ENCODE results near the gene FAM117B. TPM values are rescaled to one million over a fixed set of nuclear protein-coding genes. Genes with fewer than 3 reads are reported as not detected.

FAM117B gene
- total RNA-seq, 2 experiments from 2014 or later, result 46.8 to 50.4 TPM

DNA sequence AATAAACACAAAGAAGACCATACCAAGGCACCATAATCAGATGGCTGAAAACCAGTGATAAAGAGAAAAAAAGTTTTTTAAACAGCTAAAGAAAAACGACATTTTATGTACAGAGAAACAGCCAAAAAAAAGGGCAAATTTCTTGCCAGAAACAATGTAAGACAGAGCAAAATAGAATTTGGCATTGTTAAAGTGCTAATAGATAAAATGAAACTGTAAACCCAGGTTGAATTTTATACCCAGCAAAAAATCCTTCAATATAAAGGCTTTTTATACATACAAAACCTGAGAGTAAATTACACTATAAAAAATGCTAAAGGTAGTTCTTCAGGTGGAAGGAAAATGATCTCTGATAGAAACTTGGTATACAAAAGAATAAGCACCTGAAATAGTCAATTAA is 45.7 kb downstream of the FAM117B start:
- CTCF ChIA-PET, result no interaction called here

DNA sequence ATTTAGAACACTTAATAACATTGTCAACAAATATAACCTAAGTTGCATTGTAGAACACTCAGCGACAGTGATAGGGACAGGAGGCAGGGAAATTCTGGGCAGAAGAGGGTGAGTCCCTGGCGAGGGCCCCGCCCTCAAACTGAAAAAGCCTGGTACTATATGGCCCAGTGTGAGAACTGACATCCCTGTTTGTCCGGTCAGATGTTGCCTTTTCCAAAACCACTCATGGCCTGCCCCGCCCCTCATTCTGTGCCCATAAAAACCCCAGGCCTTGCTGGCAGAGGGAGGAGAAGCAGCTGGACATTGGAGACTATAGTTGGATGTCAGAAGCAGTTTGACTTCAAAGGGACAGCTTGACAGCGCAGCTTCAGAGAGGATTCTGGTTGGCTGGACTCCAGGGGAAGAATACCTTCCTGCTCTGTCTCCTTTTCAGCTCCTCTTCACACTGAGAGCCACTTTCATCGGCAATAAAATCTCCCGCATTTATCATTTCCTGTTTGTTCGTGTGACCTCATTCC is 47.0 kb downstream of the FAM117B start:
- ChIA-PET POLR2A (interaction anchor here (1.2 kb wide), 1 partner anchor 47 kb away, joined by 4 read pairs; the partner anchor contains the start of gene FAM117B), CTCF (no interaction called here)
- ATAC-seq (ENCODE audit: poor library complexity) (no peak), DNase-seq (no peak)
- H3K27me3 Mint-ChIP-seq, result no peaks in the 10 kb centered on the region
- peaks cover 16% of the 10 kb centered on the region for H3K9me3 Mint-ChIP-seq
- TF ChIP-seq CTCF (IDR thresholded peaks at IDR 0.05), result no peak
- no peak overlapping the region for H3K4me3 Mint-ChIP-seq
- no peaks in the 10 kb centered on the region for H3K27me3 ChIP-seq (ENCODE audit: control insufficient read depth in 1 of 2, insufficient read depth in 2 of 2, low read length in 2 of 2)
- peaks cover 12 to 13% of the 10 kb centered on the region in 2 experiments for H3K9me3 ChIP-seq (ENCODE audit: control insufficient read depth in 1 of 2, insufficient read depth in 1 of 2, low read length in 2 of 2)
- H3K27ac ChIP-seq (ENCODE audit: low read depth in 1 of 2, low read length in 2 of 2), result no peak overlapping the region
- peaks cover 4% of the 10 kb centered on the region for H3K36me3 ChIP-seq (ENCODE audit: insufficient read depth, low read length)
- H3K4me3 ChIP-seq (ENCODE audit: low read length), result no peak overlapping the region
- peaks cover 56% of the 10 kb centered on the region for H3K36me3 Mint-ChIP-seq (ENCODE audit: low read depth)
- peaks cover 63% of the 10 kb centered on the region for H3K4me1 Mint-ChIP-seq (ENCODE audit: low read depth)
- H3K27ac Mint-ChIP-seq, result no peak overlapping the region
- intact Hi-C loops (cut with DNase I, micrococcal nuclease), result loop anchor here in 1 of 2 experiments (5.0 to 10.0 kb wide), 2 partner anchors 36 to 47 kb away; partner anchors contain the start of gene FAM117B
- H3K4me1 ChIP-seq (ENCODE audit: insufficient read depth, low read length), result peaks cover 8% of the 10 kb centered on the region

More for the DNA sequence above, 45.7 kb downstream of the FAM117B start:
- ATAC-seq (ENCODE audit: poor library complexity) (no peak), DNase-seq (no peak)
- no peak for TF ChIP-seq CTCF (IDR thresholded peaks at IDR 0.05)
- intact Hi-C loops (cut with DNase I, micrococcal nuclease), result loop anchor here in 1 of 2 experiments (5.0 to 10.0 kb wide), 2 partner anchors 37 to 46 kb away; partner anchors contain the start of gene FAM117B
- Mint-ChIP-seq H3K27me3 (no peaks in the 10 kb centered on the region), H3K9me3 (peaks cover 16% of the 10 kb centered on the region), H3K36me3 (ENCODE audit: low read depth) (peaks cover 55% of the 10 kb centered on the region), H3K4me3 (no peak overlapping the region), H3K4me1 (ENCODE audit: low read depth) (peaks cover 61% of the 10 kb centered on the region), H3K27ac (peak overlapping the region; percentile 74)
- H3K4me1 ChIP-seq (ENCODE audit: insufficient read depth, low read length), result peaks cover 8% of the 10 kb centered on the region
- POLR2A ChIA-PET, result interaction anchor here (0.6 kb wide), 1 partner anchor 93 kb away, joined by 3 read pairs; no protein-coding TSS in a partner anchor
- peaks cover 12 to 13% of the 10 kb centered on the region in 2 experiments for H3K9me3 ChIP-seq (ENCODE audit: control insufficient read depth in 1 of 2, insufficient read depth in 1 of 2, low read length in 2 of 2)
- no peak overlapping the region for H3K4me3 ChIP-seq (ENCODE audit: low read length)
- H3K36me3 ChIP-seq (ENCODE audit: insufficient read depth, low read length), result peaks cover 4% of the 10 kb centered on the region
- H3K27ac ChIP-seq (ENCODE audit: low read depth in 1 of 2, low read length in 2 of 2), result no peak overlapping the region
- H3K27me3 ChIP-seq (ENCODE audit: control insufficient read depth in 1 of 2, insufficient read depth in 2 of 2, low read length in 2 of 2), result no peaks in the 10 kb centered on the region

- peaks cover 4% of the 10 kb centered on the region for H3K36me3 ChIP-seq (ENCODE audit: insufficient read depth, low read length)
- POLR2A ChIA-PET, result interaction anchor here (1.2 kb wide), 1 partner anchor 48 kb away, joined by 4 read pairs; the partner anchor contains the start of gene FAM117B
- no peaks in the 10 kb centered on the region for H3K27me3 Mint-ChIP-seq
- peaks cover 8% of the 10 kb centered on the region for H3K4me1 ChIP-seq (ENCODE audit: insufficient read depth, low read length)
- H3K9me3 Mint-ChIP-seq, result peaks cover 16% of the 10 kb centered on the region
- CTCF ChIA-PET, result no interaction called here
- no peak overlapping the region for H3K4me3 ChIP-seq (ENCODE audit: low read length)
- no peaks in the 10 kb centered on the region for H3K27me3 ChIP-seq (ENCODE audit: control insufficient read depth in 1 of 2, insufficient read depth in 2 of 2, low read length in 2 of 2)
- peaks cover 12 to 13% of the 10 kb centered on the region in 2 experiments for H3K9me3 ChIP-seq (ENCODE audit: control insufficient read depth in 1 of 2, insufficient read depth in 1 of 2, low read length in 2 of 2)
- no peak for DNase-seq
- no peak overlapping the region for H3K27ac Mint-ChIP-seq
- ATAC-seq (ENCODE audit: poor library complexity), result no peak
- H3K36me3 Mint-ChIP-seq (ENCODE audit: low read depth), result peaks cover 54% of the 10 kb centered on the region
- peaks cover 67% of the 10 kb centered on the region for H3K4me1 Mint-ChIP-seq (ENCODE audit: low read depth)
- intact Hi-C loops (cut with DNase I, micrococcal nuclease), result loop anchor here in 1 of 2 experiments (5.0 to 10.0 kb wide), 2 partner anchors 35 to 47 kb away; partner anchors contain the start of gene FAM117B
- no peak overlapping the region for H3K4me3 Mint-ChIP-seq
- no peak overlapping the region for H3K27ac ChIP-seq (ENCODE audit: low read depth in 1 of 2, low read length in 2 of 2)
- no peak for TF ChIP-seq CTCF (IDR thresholded peaks at IDR 0.05)
Observed at GRCh38 chr2:202682274-202682673, 47.5 kb downstream of the FAM117B start.
